Testis (tissue), 5 donors: Measurements from ENCODE around the gene KRT84. TPM values are rescaled to one million over a fixed set of nuclear protein-coding genes. Genes with fewer than 3 reads are reported as not detected.

ENCODE experiments used
- DNase-seq: peaks from one replicate; pipeline ENCODE4 v3.0.0-alpha.2; 2019
- H3K27ac ChIP-seq, 2 donors: fragments of 200-600 bp; sonication (generic); one replicate each; pipeline ENCODE4 v1.5.1; 2019
- H3K27me3 ChIP-seq: fragments of 200-600 bp; sonication (generic); one replicate; pipeline ENCODE4 v1.5.1; 2019
- H3K36me3 ChIP-seq: fragments of 200-600 bp; sonication (generic); one replicate; pipeline ENCODE4 v1.5.1; 2017; ENCODE audit warnings: low read depth; ENCODE audit errors: missing control alignments
- H3K4me1 ChIP-seq: fragments of 200-600 bp; sonication (generic); one replicate; pipeline ENCODE4 v1.5.1; 2019
- H3K4me3 ChIP-seq, 2 donors: fragments of 200-600 bp; sonication (generic); one replicate each; pipeline ENCODE4 v1.5.1; 2017 to 2019
- H3K9me3 ChIP-seq: fragments of 200-600 bp; sonication (generic); one replicate; pipeline ENCODE4 v1.5.1; 2017
- CTCF ChIP-seq, 3 experiments: fragments of 450-650 bp in 2 of 3; fragments of 200-600 bp in 1 of 3; sonication (generic) in 1 of 3; IDR thresholded peaks; one replicate each; pipeline ENCODE4 v1.5.1; 2016 to 2019; ENCODE audit warnings: antibody characterized with exemption in 3 of 3, mild to moderate bottlenecking in 2 of 3, moderate library complexity in 1 of 3
- POLR2A ChIP-seq: fragments of 450-650 bp; IDR thresholded peaks from one replicate; pipeline ENCODE4 v1.6.1; 2017; ENCODE audit warnings: antibody characterized with exemption, mild to moderate bottlenecking, moderate library complexity
- WGBS, 2 donors: methylation state at CpG; one replicate each; pipeline ENCODE4 v1.1.5; 2018; 5-methylcytosine and 5-hydroxymethylcytosine counted together
- intact Hi-C: fragments of 100-400 bp; cut with DNase I; formaldehyde crosslinking; loops from one replicate; pipeline ENCODE4 v1.15.1; 2023; ENCODE audit warnings: low total_unique reads
- long read RNA-seq, 2 donors: transcript quantifications; one replicate each; lab custom pipeline, GENCODE V29; 2026
- polyA plus RNA-seq: library from polyadenylated mRNA; stranded (reverse); fragments of 350-450 nt; fragmentation: Illumina TruSeq; extraction: RNeasy Lipid Tissue Mini Kit (QIAGEN cat#74804); gene quantifications from one replicate; pipeline ENCODE4 v1.2.3, GENCODE V29; 2014; ENCODE audit warnings: low read depth, low replicate concordance; ENCODE audit not compliant: insufficient read depth
- total RNA-seq, 2 donors: library from RNA; depleted of rRNA; stranded (reverse); fragments of >200 nt; gene quantifications; one replicate each; pipeline ENCODE4 v1.2.3, GENCODE V29; 2016

The KRT84 gene
- total RNA-seq: under 1 TPM in 1 of 2 donors, not detected in 1; 0.43 TPM
- polyA plus RNA-seq: not detected
- long read RNA-seq, donor 1: 0 reads
- long read RNA-seq, donor 2: 0 reads

- H3K4me3 ChIP-seq: no peak within 1 kb of the TSS
- no peaks in the 10 kb centered on the region for H3K36me3 ChIP-seq
- intact Hi-C loops: no loop called here
- DNase-seq: no peak
- no peak within 1 kb of the TSS for H3K27ac ChIP-seq
- no peaks in the 10 kb centered on the region for H3K27me3 ChIP-seq
- TF ChIP-seq CTCF (IDR thresholded peaks at IDR 0.05) (no peak), POLR2A (no peak)
- WGBS, 2 donors: 95 to 100% methylated on average over 8 to 11 of the region's 11 CpGs
- H3K4me1 ChIP-seq: no peaks in the 10 kb centered on the region
- no peaks in the 10 kb centered on the region for H3K9me3 ChIP-seq
Observed at GRCh38 chr12:52385226-52385702, at the start of gene KRT84. TSS of gene KRT84 (minus strand) at chr12:52385652. CDS start at chr12:52385585, 67 bp downstream.

GRCh38 chr12:52434760-52435530 is 49.5 kb upstream of the KRT84 start:
- H3K27ac ChIP-seq: no peak overlapping the region
- 88 to 90% methylated on average over 6 of the region's 6 CpGs for WGBS, 2 donors
- intact Hi-C loops: no loop called here
- no peaks in the 10 kb centered on the region for H3K36me3 ChIP-seq
- no peaks in the 10 kb centered on the region for H3K27me3 ChIP-seq
- TF ChIP-seq CTCF (IDR thresholded peaks at IDR 0.05) (no peak), POLR2A (no peak)
- no peaks in the 10 kb centered on the region for H3K9me3 ChIP-seq
- no peak overlapping the region for H3K4me3 ChIP-seq
- no peak for DNase-seq
- no peaks in the 10 kb centered on the region for H3K4me1 ChIP-seq

GRCh38 chr12:52434081-52434733 is 48.8 kb upstream of the KRT84 start, which contains the start of gene KRT75:
TSS of gene KRT75 (minus strand) at chr12:52434371. CDS start at chr12:52434304, 67 bp downstream.
- no peaks in the 10 kb centered on the region for H3K27me3 ChIP-seq
- TF ChIP-seq CTCF (IDR thresholded peaks at IDR 0.05): no peak
- no peak for TF ChIP-seq POLR2A
- intact Hi-C loops: no loop called here
- no peak within 1 kb of the TSS for H3K27ac ChIP-seq
- no peak within 1 kb of the TSS for H3K4me3 ChIP-seq
- 92 to 93% methylated on average over 19 to 20 of the region's 20 CpGs for WGBS, 2 donors
- H3K4me1 ChIP-seq: no peaks in the 10 kb centered on the region
- H3K36me3 ChIP-seq: no peaks in the 10 kb centered on the region
- H3K9me3 ChIP-seq: no peaks in the 10 kb centered on the region
- DNase-seq: no peak

GRCh38 chr12:52433501-52434080 is 48.1 kb upstream of the KRT84 start:
- H3K9me3 ChIP-seq: no peaks in the 10 kb centered on the region
- TF ChIP-seq CTCF (IDR thresholded peaks at IDR 0.05): no peak
- TF ChIP-seq POLR2A: no peak
- no peak for DNase-seq
- H3K27ac ChIP-seq: no peak overlapping the region
- no peaks in the 10 kb centered on the region for H3K4me1 ChIP-seq
- H3K27me3 ChIP-seq: no peaks in the 10 kb centered on the region
- no peaks in the 10 kb centered on the region for H3K36me3 ChIP-seq
- intact Hi-C loops: no loop called here
- H3K4me3 ChIP-seq: no peak overlapping the region
- WGBS, 2 donors: 91 to 94% methylated on average over 11 to 12 of the region's 12 CpGs
